DND-41 (cell line): ENCODE data around the gene KIT.

ENCODE experiments used
- ATAC-seq: fragments of 200-7000 bp; cut with Tn5 transposase; 3 replicates; pipeline ENCODE4 v1.9.1; 2021; ENCODE audit warnings: low read depth; ENCODE audit not compliant: insufficient read depth
- DNase-seq: peaks from one replicate; pipeline ENCODE4 v3.0.0-alpha.2; 2020
- H2AFZ ChIP-seq: 2 replicates; pipeline ENCODE4 v1.6.0; 2012; ENCODE audit warnings: low read depth, low read length
- H3K27ac ChIP-seq: 2 replicates; pipeline ENCODE4 v1.5.1; 2012; ENCODE audit warnings: low read length, inconsistent platforms
- H3K27me3 ChIP-seq: fragments of 200-600 bp; sonication (generic); 2 replicates; pipeline ENCODE4 v1.6.0; 2012; ENCODE audit warnings: low read length, mild to moderate bottlenecking, inconsistent platforms; ENCODE audit not compliant: insufficient read depth, poor library complexity
- H3K36me3 ChIP-seq: 2 replicates; pipeline ENCODE4 v1.5.1; 2012; ENCODE audit warnings: low read length, inconsistent platforms; ENCODE audit not compliant: insufficient read depth
- H3K4me1 ChIP-seq: 2 replicates; pipeline ENCODE4 v1.5.1; 2012; ENCODE audit warnings: mild to moderate bottlenecking, low read length; ENCODE audit not compliant: insufficient read depth
- H3K4me2 ChIP-seq: 2 replicates; pipeline ENCODE4 v1.6.0; 2012; ENCODE audit warnings: mild to moderate bottlenecking, moderate library complexity, low read length, inconsistent platforms; ENCODE audit not compliant: insufficient read depth
- H3K4me3 ChIP-seq, 2 experiments: fragments of 200-600 bp in 1 of 2; shearing (Covaris generic) in 1 of 2; 2 replicates each; pipeline ENCODE4 v1.5.1; 2012 to 2016; ENCODE audit warnings: inconsistent platforms in 2 of 2, low read length in 2 of 2, mild to moderate bottlenecking in 2 of 2, low read depth in 1 of 2, moderate library complexity in 1 of 2
- H3K79me2 ChIP-seq: 2 replicates; pipeline ENCODE4 v1.6.0; 2012; ENCODE audit warnings: low read length, inconsistent platforms; ENCODE audit not compliant: insufficient read depth
- H3K9ac ChIP-seq: 2 replicates; pipeline ENCODE4 v1.6.0; 2012; ENCODE audit warnings: low read depth, mild to moderate bottlenecking, inconsistent platforms, low read length, moderate library complexity
- H3K9me3 ChIP-seq: 2 replicates; pipeline ENCODE4 v1.5.1; 2012; ENCODE audit warnings: low read length, moderate library complexity, mild to moderate bottlenecking, inconsistent platforms; ENCODE audit not compliant: insufficient read depth, severe bottlenecking
- H4K20me1 ChIP-seq: 2 replicates; pipeline ENCODE4 v1.6.0; 2012; ENCODE audit warnings: low read length; ENCODE audit not compliant: insufficient read depth
- EZH2 ChIP-seq: IDR thresholded peaks from 3 replicates; pipeline ENCODE4 v1.6.1; 2012; ENCODE audit warnings: borderline replicate concordance, low read depth, mild to moderate bottlenecking, moderate library complexity, low read length, inconsistent platforms; ENCODE audit not compliant: severe bottlenecking
- TF ChIP-seq, protein P1 (sequence below): IDR thresholded peaks from 2 replicates; pipeline ENCODE4 v1.5.1; 2012; ENCODE audit warnings: borderline replicate concordance, low read length, moderate library complexity, mild to moderate bottlenecking; ENCODE audit not compliant: poor library complexity, severe bottlenecking; ENCODE audit errors: extremely low read depth

Gene KIT

DNA sequence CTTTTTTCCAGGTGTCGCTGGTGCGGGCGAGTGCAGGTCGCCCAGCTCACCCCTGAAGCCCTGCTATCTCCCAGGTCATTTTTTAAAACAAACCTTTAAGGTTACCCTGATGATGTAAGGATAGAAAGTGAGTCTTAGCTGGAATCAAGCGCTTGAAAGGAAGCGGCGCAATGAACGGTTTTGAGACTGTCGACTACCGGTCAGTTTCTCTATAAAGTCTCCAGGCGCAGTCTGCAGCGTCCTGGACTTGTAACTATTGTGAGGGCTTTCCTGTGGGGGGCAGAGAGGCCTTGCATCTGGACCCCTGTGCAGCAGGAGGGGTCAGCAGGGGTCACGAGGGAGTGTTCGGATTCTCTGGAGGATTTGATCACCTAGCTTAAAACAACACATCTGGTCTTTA is 1.6 kb downstream of the KIT start:
- Histone ChIP-seq H3K4me1 (no peaks in the 10 kb centered on the region), H3K36me3 (no peaks in the 10 kb centered on the region), H2AFZ (no peak overlapping the region), H3K79me2 (no peaks in the 10 kb centered on the region), H3K4me2 (no peak overlapping the region), H4K20me1 (no peaks in the 10 kb centered on the region), H3K4me3 (no peak overlapping the region), H3K27me3 (no peaks in the 10 kb centered on the region), H3K27ac (no peak overlapping the region), H3K9ac (no peak overlapping the region), H3K9me3 (peaks cover 6% of the 10 kb centered on the region)
- TF ChIP-seq, protein P1, sequence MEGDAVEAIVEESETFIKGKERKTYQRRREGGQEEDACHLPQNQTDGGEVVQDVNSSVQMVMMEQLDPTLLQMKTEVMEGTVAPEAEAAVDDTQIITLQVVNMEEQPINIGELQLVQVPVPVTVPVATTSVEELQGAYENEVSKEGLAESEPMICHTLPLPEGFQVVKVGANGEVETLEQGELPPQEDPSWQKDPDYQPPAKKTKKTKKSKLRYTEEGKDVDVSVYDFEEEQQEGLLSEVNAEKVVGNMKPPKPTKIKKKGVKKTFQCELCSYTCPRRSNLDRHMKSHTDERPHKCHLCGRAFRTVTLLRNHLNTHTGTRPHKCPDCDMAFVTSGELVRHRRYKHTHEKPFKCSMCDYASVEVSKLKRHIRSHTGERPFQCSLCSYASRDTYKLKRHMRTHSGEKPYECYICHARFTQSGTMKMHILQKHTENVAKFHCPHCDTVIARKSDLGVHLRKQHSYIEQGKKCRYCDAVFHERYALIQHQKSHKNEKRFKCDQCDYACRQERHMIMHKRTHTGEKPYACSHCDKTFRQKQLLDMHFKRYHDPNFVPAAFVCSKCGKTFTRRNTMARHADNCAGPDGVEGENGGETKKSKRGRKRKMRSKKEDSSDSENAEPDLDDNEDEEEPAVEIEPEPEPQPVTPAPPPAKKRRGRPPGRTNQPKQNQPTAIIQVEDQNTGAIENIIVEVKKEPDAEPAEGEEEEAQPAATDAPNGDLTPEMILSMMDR = no peak
- TF ChIP-seq EZH2 = no peak
- no peak for ATAC-seq
- no peak for DNase-seq

DNA sequence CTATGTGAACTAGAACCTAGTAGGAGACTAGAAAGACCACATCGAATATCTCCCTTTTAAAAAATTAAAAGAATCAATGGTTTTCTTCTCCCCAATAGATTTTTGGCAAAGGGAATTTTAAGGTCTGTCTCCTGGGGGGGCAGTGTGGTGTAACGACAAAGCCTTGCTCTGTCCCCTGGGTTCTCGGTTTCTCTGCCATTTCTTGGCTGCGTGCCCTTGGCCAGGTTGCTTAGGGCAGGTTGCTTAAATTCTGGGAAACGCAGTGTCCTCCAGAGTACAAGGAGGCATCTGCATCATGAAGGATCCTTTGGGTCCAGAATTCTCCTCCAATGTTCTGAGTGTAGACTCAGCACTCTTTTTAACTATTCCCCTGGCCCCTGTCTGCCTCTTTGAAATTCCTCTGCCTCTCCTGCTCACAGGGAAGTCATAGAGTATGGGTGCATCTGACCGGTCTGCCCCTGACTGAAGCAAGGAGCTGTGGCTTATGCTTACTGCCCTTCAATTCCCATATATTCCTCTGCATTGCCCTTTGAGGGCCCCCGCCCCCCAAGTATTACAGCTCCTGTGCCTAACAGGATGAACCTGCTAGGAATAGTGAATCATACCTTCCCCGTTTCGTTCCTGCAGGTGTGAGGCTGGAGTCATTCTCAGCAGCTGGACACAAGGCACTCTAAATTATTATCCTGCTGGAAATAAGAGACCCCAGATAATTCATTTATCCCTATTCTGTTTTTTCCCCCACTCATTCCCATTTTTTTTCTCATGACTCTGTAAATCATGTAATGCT is 2.2 kb downstream of the KIT start:
- Histone ChIP-seq H3K36me3 (no peaks in the 10 kb centered on the region), H3K27ac (no peak overlapping the region), H3K4me1 (no peaks in the 10 kb centered on the region), H3K9ac (no peak overlapping the region), H3K4me3 (no peak overlapping the region), H2AFZ (no peak overlapping the region), H3K27me3 (no peaks in the 10 kb centered on the region), H3K79me2 (no peaks in the 10 kb centered on the region), H4K20me1 (no peaks in the 10 kb centered on the region), H3K4me2 (no peak overlapping the region), H3K9me3 (peaks cover 6% of the 10 kb centered on the region)
- DNase-seq (no peak), ATAC-seq (no peak)
- TF ChIP-seq, protein P1 = no peak
- no peak for TF ChIP-seq EZH2

DNA sequence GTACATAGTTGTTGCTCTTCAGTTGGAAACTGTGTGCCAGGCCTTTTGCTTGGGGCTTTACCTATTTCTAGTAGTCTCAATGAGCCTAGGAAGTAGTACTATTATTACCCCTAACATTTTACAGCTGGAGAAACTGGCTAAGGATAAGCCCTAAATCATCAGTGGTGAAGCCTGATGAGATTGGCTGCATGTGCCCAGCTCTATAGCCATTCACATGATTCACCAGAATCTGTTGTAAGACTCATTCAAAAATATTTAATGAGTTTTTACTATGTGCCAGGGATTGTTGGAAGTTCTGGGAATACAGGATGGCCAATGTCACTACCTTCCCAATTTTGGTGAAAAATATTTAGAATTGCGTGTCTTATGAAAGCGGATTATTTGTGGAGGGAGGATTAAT is 2.8 kb downstream of the KIT start:
- Histone ChIP-seq H3K36me3 (no peaks in the 10 kb centered on the region), H3K4me3 (no peak overlapping the region), H3K4me1 (no peaks in the 10 kb centered on the region), H3K9ac (no peak overlapping the region), H3K9me3 (peaks cover 6% of the 10 kb centered on the region), H3K27ac (no peak overlapping the region), H3K27me3 (no peaks in the 10 kb centered on the region), H4K20me1 (no peaks in the 10 kb centered on the region), H3K4me2 (no peak overlapping the region), H3K79me2 (no peaks in the 10 kb centered on the region), H2AFZ (no peak overlapping the region)
- ATAC-seq (no peak), DNase-seq (no peak)
- no peak for TF ChIP-seq EZH2
- TF ChIP-seq, protein P1 = no peak

- H4K20me1 ChIP-seq = no peaks in the 10 kb centered on the region
- no peak overlapping the region for H3K4me2 ChIP-seq
- ATAC-seq = no peak
- no peaks in the 10 kb centered on the region for H3K79me2 ChIP-seq
- H3K27ac ChIP-seq = no peak overlapping the region
- no peak for DNase-seq
- no peaks in the 10 kb centered on the region for H3K36me3 ChIP-seq
- no peaks in the 10 kb centered on the region for H3K4me1 ChIP-seq
- H3K9me3 ChIP-seq = peaks cover 6% of the 10 kb centered on the region
- no peak overlapping the region for H3K4me3 ChIP-seq
- H2AFZ ChIP-seq = no peak overlapping the region
- no peak overlapping the region for H3K9ac ChIP-seq
- TF ChIP-seq, protein P1 = no peak
- TF ChIP-seq EZH2 = no peak
- no peaks in the 10 kb centered on the region for H3K27me3 ChIP-seq
Measured at GRCh38 chr4:54661169-54661568, 3.4 kb downstream of the KIT start.
